H1 (cell line): ENCODE measurements around the gene NAV2. TPM values are rescaled to one million over a fixed set of nuclear protein-coding genes. Genes with fewer than 3 reads are reported as not detected.

Source experiments
- ATF2 ChIP-seq: IDR thresholded peaks from 2 replicates; pipeline ENCODE4 v1.6.1; 2012; ENCODE audit warnings: low read length, inconsistent platforms
- CEBPB ChIP-seq: IDR thresholded peaks from 2 replicates; pipeline ENCODE4 v1.6.1; 2012; ENCODE audit warnings: low read depth, low read length
- CHD7 ChIP-seq: fragments of 300-600 bp; sonication (generic); IDR thresholded peaks from 2 replicates; pipeline ENCODE4 v1.7.1; 2012; ENCODE audit warnings: low read length, moderate library complexity, mild to moderate bottlenecking, inconsistent platforms; ENCODE audit not compliant: insufficient replicate concordance
- CREB1 ChIP-seq: IDR thresholded peaks from 2 replicates; pipeline ENCODE4 v1.6.1; 2012; ENCODE audit warnings: inconsistent platforms
- E2F6 ChIP-seq: IDR thresholded peaks from 2 replicates; pipeline ENCODE4 v1.6.1; 2012; ENCODE audit warnings: inconsistent platforms
- EP300 ChIP-seq, 2 experiments: IDR thresholded peaks; 1 replicate in 1 of 2; 2 replicates in 1 of 2; pipeline ENCODE4 v1.6.1; 2011 to 2012; ENCODE audit warnings: low read depth in 2 of 2, low read length in 2 of 2, mild to moderate bottlenecking in 2 of 2, borderline replicate concordance in 1 of 2, inconsistent platforms in 1 of 2, moderate library complexity in 1 of 2
- JUND ChIP-seq: IDR thresholded peaks from 2 replicates; pipeline ENCODE4 v1.6.1; 2011; ENCODE audit warnings: mild to moderate bottlenecking, improper control_type of control experiment, low read length
- polyA plus RNA-seq, 7 experiments: library from polyadenylated mRNA; depleted of rRNA in 3 of 7; stranded (reverse) in 5 of 7; unstranded in 2 of 7; fragments of >200 nt in 5 of 7; fragments of 200-250 nt in 2 of 7; gene quantifications; 1 replicate in 5 of 7; 2 replicates in 1 of 7; 4 replicates in 1 of 7; pipeline versions ENCODE4 v1.2.1 to v1.2.3, GENCODE V29; 2011 to 2013; ENCODE audit warnings: missing spikeins in 2 of 7, mixed read lengths in 2 of 7
- total RNA-seq: library from RNA; stranded (reverse); fragmentation: NEBNext Ultra II Directional; extraction: Animal tissue kit (Norgen Biotek cat#: 25700); gene quantifications from 2 replicates; pipeline ENCODE4 v1.2.1, GENCODE V29; 2021

The NAV2 gene
- total and polyA plus RNA-seq, 2 of the 8 experiments (the other 6 are each of a cell fraction or from before 2014, with no cell fraction given) = 35.6 to 73.6 TPM

- TF ChIP-seq CHD7 (no peak), EP300 (IDR thresholded peaks at IDR 0.05; ENCODE audit: borderline replicate concordance in 1 of 2, low read depth in 2 of 2, low read length in 2 of 2) (no peak; a peak in 1 of 3 replicates), JUND (no peak), CEBPB (no peak), E2F6 (peak; percentile 94), ATF2 (no peak), CREB1 (no peak; the same call in 1 of the 2 replicates)
Measured at GRCh38 chr11:19712281-19713195, at the start of gene NAV2 (continued).
